HEK293 (cell line): ENCODE results near the gene NOC2L.
A peak's percentile ranks its signal among the peaks of the same experiment; 100 is the strongest.

ENCODE experiments used
- BCL11A ChIP-seq: fragments of 450-650 bp; formaldehyde crosslinking; IDR thresholded peaks from 2 replicates; pipeline ENCODE4 v1.5.1; 2016; ENCODE audit warnings: low read depth, missing biosample characterization, missing genetic modification characterization
- MZF1 ChIP-seq: fragments of 450-650 bp; formaldehyde crosslinking; IDR thresholded peaks from 2 replicates; pipeline ENCODE4 v1.5.1; 2017; ENCODE audit warnings: missing biosample characterization, missing genetic modification characterization, borderline replicate concordance
- PBX3 ChIP-seq: sonication (generic); formaldehyde crosslinking; IDR thresholded peaks from 2 replicates; pipeline ENCODE4 v1.8.1; 2022; ENCODE audit warnings: mild to moderate bottlenecking, moderate library complexity, missing genetic modification reagents
- WT1 ChIP-seq: fragments of 450-650 bp; formaldehyde crosslinking; IDR thresholded peaks from 2 replicates; pipeline ENCODE4 v1.5.1; 2016; ENCODE audit warnings: missing biosample characterization, missing genetic modification characterization
- ZBTB11 ChIP-seq: fragments of 450-650 bp; formaldehyde crosslinking; conservative IDR thresholded peaks from 2 replicates; pipeline ENCODE4 v1.5.1; 2016; ENCODE audit warnings: low read depth, missing biosample characterization, missing genetic modification characterization
- ZBTB6 ChIP-seq: fragments of 450-650 bp; formaldehyde crosslinking; IDR thresholded peaks from 2 replicates; pipeline ENCODE4 v1.5.1; 2017; ENCODE audit warnings: missing biosample characterization, missing genetic modification characterization
- ZBTB8A ChIP-seq: fragments of 450-650 bp; formaldehyde crosslinking; IDR thresholded peaks from 2 replicates; pipeline ENCODE4 v1.5.1; 2016; ENCODE audit warnings: missing biosample characterization, missing genetic modification characterization
- ZFP37 ChIP-seq: fragments of 450-650 bp; formaldehyde crosslinking; IDR thresholded peaks from 2 replicates; pipeline ENCODE4 v1.5.1; 2016; ENCODE audit warnings: missing biosample characterization, missing genetic modification characterization
- ZFP69B ChIP-seq: fragments of 450-650 bp; formaldehyde crosslinking; IDR thresholded peaks from 2 replicates; pipeline ENCODE4 v1.5.1; 2016; ENCODE audit warnings: missing biosample characterization, missing genetic modification characterization
- ZNF121 ChIP-seq: fragments of 450-650 bp; formaldehyde crosslinking; IDR thresholded peaks from 2 replicates; pipeline ENCODE4 v1.5.1; 2016; ENCODE audit warnings: missing biosample characterization, missing genetic modification characterization
- ZNF16 ChIP-seq: fragments of 450-650 bp; formaldehyde crosslinking; IDR thresholded peaks from 2 replicates; pipeline ENCODE4 v1.5.1; 2016; ENCODE audit warnings: low read depth, missing biosample characterization, missing genetic modification characterization
- ZNF335 ChIP-seq: fragments of 450-650 bp; formaldehyde crosslinking; conservative IDR thresholded peaks from 2 replicates; pipeline ENCODE4 v1.5.1; 2016; ENCODE audit warnings: missing biosample characterization, missing genetic modification characterization
- ZNF423 ChIP-seq: fragments of 450-650 bp; formaldehyde crosslinking; IDR thresholded peaks from 2 replicates; pipeline ENCODE4 v1.5.1; 2016; ENCODE audit warnings: missing biosample characterization, missing genetic modification characterization
- ZNF433 ChIP-seq: fragments of 450-650 bp; formaldehyde crosslinking; IDR thresholded peaks from 2 replicates; pipeline ENCODE4 v1.5.1; 2016; ENCODE audit warnings: missing biosample characterization, missing genetic modification characterization, low read depth
- ZNF48 ChIP-seq: fragments of 450-650 bp; formaldehyde crosslinking; IDR thresholded peaks from 2 replicates; pipeline ENCODE4 v1.5.1; 2016; ENCODE audit warnings: missing biosample characterization, missing genetic modification characterization
- ZNF549 ChIP-seq: fragments of 450-650 bp; IDR thresholded peaks from 2 replicates; pipeline ENCODE4 v1.5.1; 2018; ENCODE audit warnings: missing biosample characterization, missing genetic modification characterization, mild to moderate bottlenecking, inconsistent platforms, moderate library complexity
- ZNF600 ChIP-seq: fragments of 450-650 bp; formaldehyde crosslinking; IDR thresholded peaks from 2 replicates; pipeline ENCODE4 v1.5.1; 2016; ENCODE audit warnings: missing biosample characterization, missing genetic modification characterization
- ZNF670 ChIP-seq: fragments of 450-650 bp; formaldehyde crosslinking; IDR thresholded peaks from 2 replicates; pipeline ENCODE4 v1.5.1; 2016; ENCODE audit warnings: missing biosample characterization, missing genetic modification characterization, low read depth
- ZNF830 ChIP-seq: fragments of 450-650 bp; IDR thresholded peaks from 2 replicates; pipeline ENCODE4 v1.5.0; 2018; ENCODE audit warnings: missing biosample characterization, missing genetic modification characterization, low read depth, mild to moderate bottlenecking, moderate library complexity
- ZSCAN30 ChIP-seq: fragments of 450-650 bp; IDR thresholded peaks from 2 replicates; pipeline ENCODE4 v1.5.1; 2018; ENCODE audit warnings: missing biosample characterization, mild to moderate bottlenecking, missing genetic modification characterization, moderate library complexity
- ZXDB ChIP-seq: fragments of 450-650 bp; formaldehyde crosslinking; IDR thresholded peaks from 2 replicates; pipeline ENCODE4 v1.5.1; 2016; ENCODE audit warnings: missing biosample characterization, missing genetic modification characterization
- TF ChIP-seq, protein P1 (sequence below): fragments of 450-650 bp; formaldehyde crosslinking; conservative IDR thresholded peaks from 2 replicates; pipeline ENCODE4 v1.5.1; 2016; ENCODE audit warnings: low read depth, missing biosample characterization, missing genetic modification characterization
- TF ChIP-seq, protein P2 (sequence below): fragments of 450-650 bp; formaldehyde crosslinking; IDR thresholded peaks from 2 replicates; pipeline ENCODE4 v1.5.1; 2016; ENCODE audit warnings: missing biosample characterization, missing genetic modification characterization, borderline replicate concordance

The NOC2L gene

DNA sequence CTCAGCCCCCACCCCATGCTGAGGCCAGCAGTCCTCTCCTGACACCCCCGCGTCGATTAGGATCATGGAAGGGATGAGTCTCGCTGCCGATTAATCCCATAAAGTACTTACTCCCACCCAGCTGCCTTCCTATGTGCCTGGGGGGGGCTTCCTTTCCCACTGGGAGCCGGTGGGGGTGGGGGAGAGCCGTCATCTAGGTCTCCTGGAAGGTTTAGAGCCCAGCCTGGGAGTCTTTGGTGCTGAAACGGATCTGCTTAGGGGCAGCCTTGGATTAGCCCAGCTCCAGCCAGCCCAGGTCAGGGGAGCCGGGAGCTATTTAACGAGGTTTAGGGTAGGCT lies 25.5 kb downstream of the NOC2L start (continued):
- TF ChIP-seq ZBTB11 (tag by site-specific recombination): no peak
- TF ChIP-seq MZF1 (tag by site-specific recombination): no peak
- no peak for TF ChIP-seq ZNF830 (tag by site-specific recombination)
- peak; percentile 76; the same call in 1 of the 2 replicates for TF ChIP-seq ZNF423 (tag by site-specific recombination)
- no peak for TF ChIP-seq ZXDB (tag by site-specific recombination)
- no peak for TF ChIP-seq ZNF670 (tag by site-specific recombination)
- no peak for TF ChIP-seq PBX3
- no peak for TF ChIP-seq ZFP69B (tag by site-specific recombination)
- no peak for TF ChIP-seq ZNF121 (tag by site-specific recombination)
- no peak for TF ChIP-seq ZNF433 (tag by site-specific recombination)
- TF ChIP-seq ZNF16 (tag by site-specific recombination): no peak
- TF ChIP-seq BCL11A (tag by site-specific recombination): no peak
- TF ChIP-seq ZNF48: no peak
- no peak for TF ChIP-seq ZSCAN30
- TF ChIP-seq, protein P1, sequence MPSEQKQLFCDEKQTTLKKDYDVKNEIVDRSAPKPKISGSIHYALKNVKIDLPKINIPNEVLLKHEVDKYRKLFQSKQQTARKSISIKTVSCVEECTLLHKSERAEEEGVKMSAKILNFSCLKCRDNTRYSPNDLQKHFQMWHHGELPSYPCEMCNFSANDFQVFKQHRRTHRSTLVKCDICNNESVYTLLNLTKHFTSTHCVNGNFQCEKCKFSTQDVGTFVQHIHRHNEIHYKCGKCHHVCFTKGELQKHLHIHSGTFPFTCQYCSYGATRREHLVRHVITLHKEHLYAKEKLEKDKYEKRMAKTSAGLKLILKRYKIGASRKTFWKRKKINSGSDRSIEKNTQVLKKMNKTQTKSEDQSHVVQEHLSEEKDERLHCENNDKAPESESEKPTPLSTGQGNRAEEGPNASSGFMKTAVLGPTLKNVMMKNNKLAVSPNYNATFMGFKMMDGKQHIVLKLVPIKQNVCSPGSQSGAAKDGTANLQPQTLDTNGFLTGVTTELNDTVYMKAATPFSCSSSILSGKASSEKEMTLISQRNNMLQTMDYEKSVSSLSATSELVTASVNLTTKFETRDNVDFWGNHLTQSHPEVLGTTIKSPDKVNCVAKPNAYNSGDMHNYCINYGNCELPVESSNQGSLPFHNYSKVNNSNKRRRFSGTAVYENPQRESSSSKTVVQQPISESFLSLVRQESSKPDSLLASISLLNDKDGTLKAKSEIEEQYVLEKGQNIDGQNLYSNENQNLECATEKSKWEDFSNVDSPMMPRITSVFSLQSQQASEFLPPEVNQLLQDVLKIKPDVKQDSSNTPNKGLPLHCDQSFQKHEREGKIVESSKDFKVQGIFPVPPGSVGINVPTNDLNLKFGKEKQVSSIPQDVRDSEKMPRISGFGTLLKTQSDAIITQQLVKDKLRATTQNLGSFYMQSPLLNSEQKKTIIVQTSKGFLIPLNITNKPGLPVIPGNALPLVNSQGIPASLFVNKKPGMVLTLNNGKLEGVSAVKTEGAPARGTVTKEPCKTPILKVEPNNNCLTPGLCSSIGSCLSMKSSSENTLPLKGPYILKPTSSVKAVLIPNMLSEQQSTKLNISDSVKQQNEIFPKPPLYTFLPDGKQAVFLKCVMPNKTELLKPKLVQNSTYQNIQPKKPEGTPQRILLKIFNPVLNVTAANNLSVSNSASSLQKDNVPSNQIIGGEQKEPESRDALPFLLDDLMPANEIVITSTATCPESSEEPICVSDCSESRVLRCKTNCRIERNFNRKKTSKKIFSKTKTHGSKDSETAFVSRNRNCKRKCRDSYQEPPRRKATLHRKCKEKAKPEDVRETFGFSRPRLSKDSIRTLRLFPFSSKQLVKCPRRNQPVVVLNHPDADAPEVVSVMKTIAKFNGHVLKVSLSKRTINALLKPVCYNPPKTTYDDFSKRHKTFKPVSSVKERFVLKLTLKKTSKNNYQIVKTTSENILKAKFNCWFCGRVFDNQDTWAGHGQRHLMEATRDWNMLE: no peak
- TF ChIP-seq WT1: 0 out of 2 replicates have a peak, but pooled peaks have one; percentile 15
- TF ChIP-seq ZBTB6 (tag by site-specific recombination): no peak
- peak; percentile 7; the same call in 1 of the 2 replicates for TF ChIP-seq ZBTB8A (tag by site-specific recombination)
- TF ChIP-seq ZNF549 (tag by site-specific recombination): no peak
- TF ChIP-seq ZNF600: no peak
- TF ChIP-seq, protein P2, sequence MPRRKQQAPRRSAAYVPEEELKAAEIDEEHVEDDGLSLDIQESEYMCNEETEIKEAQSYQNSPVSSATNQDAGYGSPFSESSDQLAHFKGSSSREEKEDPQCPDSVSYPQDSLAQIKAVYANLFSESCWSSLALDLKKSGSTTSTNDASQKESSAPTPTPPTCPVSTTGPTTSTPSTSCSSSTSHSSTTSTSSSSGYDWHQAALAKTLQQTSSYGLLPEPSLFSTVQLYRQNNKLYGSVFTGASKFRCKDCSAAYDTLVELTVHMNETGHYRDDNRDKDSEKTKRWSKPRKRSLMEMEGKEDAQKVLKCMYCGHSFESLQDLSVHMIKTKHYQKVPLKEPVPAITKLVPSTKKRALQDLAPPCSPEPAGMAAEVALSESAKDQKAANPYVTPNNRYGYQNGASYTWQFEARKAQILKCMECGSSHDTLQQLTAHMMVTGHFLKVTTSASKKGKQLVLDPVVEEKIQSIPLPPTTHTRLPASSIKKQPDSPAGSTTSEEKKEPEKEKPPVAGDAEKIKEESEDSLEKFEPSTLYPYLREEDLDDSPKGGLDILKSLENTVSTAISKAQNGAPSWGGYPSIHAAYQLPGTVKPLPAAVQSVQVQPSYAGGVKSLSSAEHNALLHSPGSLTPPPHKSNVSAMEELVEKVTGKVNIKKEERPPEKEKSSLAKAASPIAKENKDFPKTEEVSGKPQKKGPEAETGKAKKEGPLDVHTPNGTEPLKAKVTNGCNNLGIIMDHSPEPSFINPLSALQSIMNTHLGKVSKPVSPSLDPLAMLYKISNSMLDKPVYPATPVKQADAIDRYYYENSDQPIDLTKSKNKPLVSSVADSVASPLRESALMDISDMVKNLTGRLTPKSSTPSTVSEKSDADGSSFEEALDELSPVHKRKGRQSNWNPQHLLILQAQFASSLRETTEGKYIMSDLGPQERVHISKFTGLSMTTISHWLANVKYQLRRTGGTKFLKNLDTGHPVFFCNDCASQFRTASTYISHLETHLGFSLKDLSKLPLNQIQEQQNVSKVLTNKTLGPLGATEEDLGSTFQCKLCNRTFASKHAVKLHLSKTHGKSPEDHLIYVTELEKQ (tag by site-specific recombination): no peak
- no peak for TF ChIP-seq ZFP37 (tag by site-specific recombination)
- 0 out of 2 replicates have a peak, but pooled peaks have one; percentile 21 for TF ChIP-seq ZNF335
